GM18867 (cell line): ENCODE measurements around the gene IL17RA.

Experiments used
- ATAC-seq: cut with Tn5 transposase; IDR thresholded peaks from one replicate; pipeline ENCODE4 v1.9.1; 2021; ENCODE audit warnings: mild to moderate bottlenecking, moderate library complexity; ENCODE audit not compliant: unreplicated experiment

The IL17RA gene

GRCh38 chr22:17084554-17085276 is at the start of gene IL17RA:
Gene IL17RA, plus strand, starts transcription at chr22:17085000. Its CDS starts 92 bp downstream, at chr22:17085092.
- ATAC-seq, result peak; percentile 84

GRCh38 chr22:17035246-17035645 is 49.6 kb upstream of the IL17RA start:
- ATAC-seq, result no peak

- peak; percentile 18 for ATAC-seq
These were observed 48.6 kb upstream of the IL17RA start for GRCh38 chr22:17035976-17036841.

DNA sequence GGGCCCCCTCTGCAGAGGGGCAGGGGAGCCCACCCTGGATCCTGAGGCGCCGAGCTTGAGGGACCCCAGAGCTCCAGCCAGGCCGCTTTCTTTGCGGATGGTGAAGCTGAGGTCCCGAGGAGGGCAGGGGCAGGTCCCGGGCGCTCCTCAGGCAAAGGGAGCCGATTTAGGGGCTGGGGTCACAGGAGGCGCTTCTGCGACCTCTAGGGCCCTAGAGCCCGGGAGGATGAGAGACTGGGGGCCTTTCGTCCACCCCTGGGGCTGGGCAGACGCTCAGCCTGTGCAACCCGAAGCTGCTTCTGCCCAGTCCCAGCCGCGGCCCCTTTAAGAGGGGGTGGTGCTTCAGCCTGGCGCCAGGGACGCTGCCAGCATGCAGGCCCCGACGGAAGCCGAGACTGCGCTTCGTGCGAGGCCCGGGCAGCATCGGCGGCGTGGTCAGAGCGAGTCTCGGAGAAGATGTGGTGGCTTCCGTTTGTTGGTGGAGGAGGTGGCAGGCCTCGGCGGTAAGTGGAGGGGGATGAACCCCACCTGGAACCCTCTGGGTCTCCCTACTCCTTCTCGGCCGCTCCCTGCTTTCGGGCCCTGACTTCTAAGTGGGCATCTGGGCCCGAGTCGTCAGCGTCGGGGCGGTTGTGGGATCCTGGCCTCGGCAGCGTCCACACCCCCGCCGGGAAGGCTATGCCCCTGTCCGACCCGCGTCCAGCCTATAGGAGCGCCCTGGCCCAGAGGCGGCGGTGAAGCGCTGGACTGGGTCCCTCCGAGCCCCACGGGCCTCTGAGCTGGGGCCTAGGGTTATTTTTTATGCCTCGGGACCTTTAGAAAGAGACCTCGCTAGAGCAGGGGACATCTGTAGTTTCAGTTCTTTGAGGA is 47.7 kb upstream of the IL17RA start:
- ATAC-seq, result peak; percentile 75

DNA sequence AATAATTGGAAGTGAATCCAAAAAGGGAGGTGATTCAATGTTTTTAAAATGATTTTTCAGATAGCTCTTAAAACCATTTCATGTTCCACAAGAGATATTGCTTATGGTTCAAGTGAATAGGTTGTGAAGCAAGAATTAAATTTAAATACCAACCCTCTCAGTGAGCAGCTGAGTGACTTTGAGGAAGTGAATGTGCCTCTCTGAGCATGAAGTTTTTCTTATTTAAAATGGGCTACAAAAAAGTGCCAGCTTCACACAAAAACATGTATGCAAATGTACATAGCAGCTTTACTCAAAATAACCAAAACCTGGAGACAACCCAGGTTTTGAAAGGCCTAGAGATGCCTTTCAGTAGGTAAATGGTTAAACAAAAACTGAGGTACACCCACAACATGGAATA is 41.3 kb upstream of the IL17RA start:
- no peak for ATAC-seq

- no peak for ATAC-seq
These were observed 38.0 kb upstream of the IL17RA start for GRCh38 chr22:17046566-17047348.

DNA sequence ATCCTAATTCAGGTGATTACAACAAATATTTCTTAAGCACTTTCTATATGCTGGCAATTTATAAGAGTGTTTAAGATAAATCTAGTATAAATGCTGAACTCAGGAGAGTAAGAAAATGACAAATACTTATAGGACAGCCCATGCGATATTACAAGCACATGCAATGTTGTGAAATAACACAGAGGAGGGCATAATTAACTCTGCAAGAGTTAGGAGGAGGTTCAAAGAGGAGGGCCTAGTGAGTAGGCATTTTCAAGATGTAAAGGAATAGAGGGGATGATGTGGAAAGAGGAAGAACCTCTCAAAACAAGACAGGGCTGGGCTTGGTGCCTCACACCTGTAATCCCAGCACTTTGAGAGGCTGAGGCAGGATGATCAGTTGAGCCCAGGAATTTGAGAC is 37.1 kb upstream of the IL17RA start:
- ATAC-seq, result no peak

DNA sequence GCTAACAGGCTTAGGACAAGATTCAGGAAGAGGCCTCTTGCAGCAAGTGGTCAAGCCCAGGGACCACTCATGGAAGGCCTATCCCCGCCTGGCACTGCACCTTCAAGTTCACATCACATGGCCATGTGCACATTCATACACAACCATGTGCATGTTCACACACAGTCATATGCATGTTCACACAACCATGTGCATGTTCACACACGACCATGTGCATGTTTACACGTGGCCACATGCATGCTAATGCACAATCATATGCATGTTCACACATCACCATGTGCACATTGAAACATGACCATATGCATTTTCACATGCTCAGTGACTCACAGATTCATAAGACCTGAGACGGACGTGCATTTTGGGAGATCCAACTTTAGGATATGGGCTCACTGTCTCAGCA is 28.7 kb upstream of the IL17RA start:
- ATAC-seq, result no peak

DNA sequence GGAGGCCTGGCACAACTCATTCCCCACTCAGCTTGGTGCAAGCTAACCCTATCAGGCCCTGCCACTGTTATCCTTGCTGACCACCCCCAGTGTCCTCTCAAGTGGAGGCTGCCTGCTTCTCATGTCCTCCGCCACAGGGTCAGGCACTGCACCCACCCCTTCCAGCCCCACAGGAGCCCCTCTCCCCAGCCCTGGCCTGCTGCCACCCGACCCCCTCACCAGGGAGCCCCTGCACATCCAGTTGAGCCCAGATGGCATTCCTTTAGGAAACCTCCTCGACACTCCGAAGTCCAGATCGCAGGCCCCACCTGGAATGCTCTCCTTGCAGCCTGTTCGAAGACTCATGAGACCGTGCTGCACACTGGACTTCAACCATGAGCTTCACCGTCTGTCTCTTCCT is 28.0 kb upstream of the IL17RA start:
- ATAC-seq, result no peak

- ATAC-seq, result no peak
These were observed 26.6 kb upstream of the IL17RA start for GRCh38 chr22:17057959-17058814.

GRCh38 chr22:17060126-17060525 is 24.7 kb upstream of the IL17RA start:
- ATAC-seq, result no peak

DNA sequence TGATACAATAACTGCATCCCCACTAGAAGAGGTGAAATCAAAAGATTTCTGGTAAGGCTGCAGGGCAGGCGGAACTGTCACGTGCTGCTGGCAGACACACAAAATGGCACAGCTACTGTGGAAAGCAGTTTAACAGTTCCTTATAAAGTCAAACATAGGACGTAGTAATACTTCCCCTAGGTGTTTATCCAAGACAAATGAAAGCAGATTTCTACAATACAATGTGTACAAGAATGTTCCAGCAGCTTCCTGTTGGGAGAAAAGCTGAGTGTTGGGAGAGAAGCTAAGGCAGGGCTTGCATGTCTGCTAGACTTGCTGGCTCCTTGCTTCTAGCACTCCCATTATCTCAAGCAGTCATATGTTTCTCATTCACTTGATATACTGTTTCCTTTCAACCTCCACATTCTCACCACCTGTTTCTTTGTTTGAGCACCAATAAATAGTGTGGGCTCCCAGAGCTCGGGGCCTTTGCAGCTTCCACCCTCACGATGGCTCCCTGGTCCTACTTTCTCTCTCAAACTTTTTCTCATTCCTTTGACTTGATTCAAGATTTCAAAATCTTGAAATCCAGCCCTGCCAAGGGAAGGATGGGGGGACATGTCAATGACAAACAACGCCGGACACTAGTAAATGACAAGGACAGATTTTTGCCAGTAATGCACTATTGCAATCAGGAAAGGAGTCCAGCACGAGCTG is 21.2 kb upstream of the IL17RA start:
- no peak for ATAC-seq

DNA sequence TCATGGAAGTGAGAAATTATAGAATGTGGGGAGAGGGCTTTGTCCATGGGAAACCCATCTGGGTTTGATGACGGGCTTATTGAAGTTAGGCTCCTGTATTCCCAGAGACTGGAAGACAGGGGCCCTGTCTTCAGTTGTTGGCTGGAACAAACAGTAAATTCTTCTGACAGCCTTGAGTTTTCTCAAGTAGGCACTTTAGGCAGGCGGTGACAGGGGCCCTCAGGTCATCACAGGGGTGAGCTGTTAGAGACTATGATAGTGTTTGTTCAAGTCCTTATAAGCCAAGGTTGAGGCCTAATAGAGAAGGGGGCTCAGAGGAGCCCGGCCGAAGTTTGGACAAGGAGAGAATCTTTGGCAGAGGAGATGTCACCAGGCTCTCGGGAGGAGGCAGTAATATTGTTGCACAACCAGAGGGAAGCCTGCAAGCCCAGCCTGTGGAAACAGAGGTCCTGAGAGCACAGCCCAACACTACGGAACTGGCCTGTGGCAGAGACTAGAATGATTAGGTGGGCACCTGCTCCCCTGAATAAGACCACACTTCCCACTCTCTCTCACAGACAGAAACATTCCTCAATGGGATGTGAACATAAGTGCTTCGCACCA is 20.2 kb upstream of the IL17RA start:
- no peak for ATAC-seq

DNA sequence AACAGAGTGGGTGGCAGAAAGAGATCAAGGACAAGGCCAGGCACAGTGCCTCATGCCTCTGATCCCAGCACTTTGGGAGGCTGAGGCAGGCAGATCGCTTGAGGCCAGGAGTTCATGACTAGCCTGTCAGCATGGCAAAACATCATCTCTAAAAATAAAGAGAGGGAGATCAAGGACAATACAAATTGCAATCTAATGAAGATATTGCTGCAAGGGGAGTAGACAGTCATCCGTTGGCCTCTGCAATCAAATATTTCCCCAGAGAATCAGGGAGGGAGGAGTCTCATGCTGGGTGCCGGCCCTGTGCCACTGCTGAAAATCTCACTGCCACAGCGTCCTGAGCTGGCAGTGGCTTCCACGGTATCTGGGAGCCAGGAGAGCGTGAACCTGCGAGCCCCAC is 19.4 kb upstream of the IL17RA start:
- ATAC-seq, result no peak

DNA sequence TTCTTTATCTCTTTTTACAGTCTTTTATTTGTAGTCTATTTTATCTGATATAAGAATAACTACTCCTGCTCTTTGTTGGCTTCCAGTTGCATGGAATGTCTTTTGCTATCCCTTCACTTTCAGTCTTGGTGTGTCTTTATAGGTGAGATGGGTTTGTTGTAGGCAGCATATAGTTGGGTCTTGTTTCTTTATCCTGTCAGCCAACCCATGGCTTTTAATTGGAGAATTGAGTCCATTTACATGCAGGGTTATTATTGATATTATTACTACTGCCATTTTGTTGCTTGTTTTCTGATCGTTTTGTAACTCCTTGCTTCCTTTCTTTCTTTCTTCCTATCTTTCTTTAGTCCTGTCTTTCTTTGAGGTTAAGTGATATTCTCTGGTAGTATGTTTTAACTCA is 11.9 kb upstream of the IL17RA start:
- no peak for ATAC-seq

- ATAC-seq, result no peak
These were observed 10.2 kb upstream of the IL17RA start for GRCh38 chr22:17074648-17075002.

DNA sequence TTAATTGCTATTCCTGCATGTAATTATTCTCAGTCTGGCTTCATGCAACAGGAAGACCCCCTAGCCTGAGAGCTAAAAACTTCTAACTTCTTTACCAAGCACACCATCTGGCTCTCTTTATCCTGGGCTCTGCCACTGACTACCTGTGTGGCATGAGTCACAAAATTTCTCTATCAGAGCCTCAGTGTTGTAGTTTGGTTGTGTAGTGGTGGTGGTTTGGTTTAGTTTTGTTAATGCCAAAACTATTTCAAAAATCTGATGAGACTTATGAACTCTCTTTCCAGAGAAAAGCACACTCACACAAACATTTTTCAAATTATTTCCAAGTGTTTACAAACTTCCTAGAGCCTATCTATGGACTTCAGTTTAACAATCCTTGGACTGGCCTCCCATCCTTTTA is 7.5 kb upstream of the IL17RA start:
- ATAC-seq, result no peak

DNA sequence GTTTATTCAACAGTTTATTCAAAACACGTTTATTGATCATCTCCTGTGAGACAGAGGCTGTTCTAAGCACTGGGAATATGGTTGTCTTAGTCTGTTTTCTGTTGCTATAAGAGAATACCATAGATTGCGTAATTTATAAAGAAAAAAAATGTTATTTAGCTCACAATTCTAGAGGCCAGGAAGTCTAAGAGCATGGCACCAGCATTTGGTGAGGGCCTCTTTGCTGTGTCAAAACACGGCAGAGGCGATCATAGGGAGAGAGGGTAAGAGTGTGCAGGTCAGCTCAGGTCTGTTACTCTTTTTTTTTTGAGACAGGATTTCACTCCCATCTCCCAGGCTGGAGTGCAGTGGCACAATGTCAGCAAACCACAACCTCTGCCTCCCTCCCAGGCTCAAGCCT is 5.2 kb upstream of the IL17RA start:
- ATAC-seq, result no peak

DNA sequence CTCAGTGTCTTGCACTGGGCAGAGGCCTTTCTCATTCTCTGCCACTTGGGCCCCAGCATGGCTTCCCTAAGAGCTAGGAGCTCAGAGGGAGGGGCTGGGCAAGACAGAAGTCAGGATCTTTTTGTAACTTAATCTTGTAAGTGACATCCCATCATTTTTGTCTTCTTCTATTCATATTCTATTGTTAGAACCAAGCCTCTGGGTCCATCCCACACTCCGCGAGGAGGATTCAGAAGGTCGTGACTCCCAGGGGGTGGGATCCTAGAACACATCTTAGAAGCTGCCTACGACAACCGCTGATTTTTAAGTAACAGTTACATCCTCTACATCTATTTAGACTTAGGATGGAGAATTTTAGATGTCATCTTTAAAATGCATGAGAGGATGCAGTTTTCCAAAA is 1.5 kb upstream of the IL17RA start:
- no peak for ATAC-seq
